Fibroblast of villous mesenchyme (primary cell): ENCODE measurements around the gene CARD18. TPM values are rescaled to one million over a fixed set of nuclear protein-coding genes. Genes with fewer than 3 reads are reported as not detected.

Experiments
- DNase-seq: peaks from one replicate; pipeline ENCODE4 v3.0.0-alpha.2; 2010; ENCODE audit warnings: low read depth
- H3K4me3 ChIP-seq: 2 replicates; pipeline ENCODE4 v1.5.1; 2011; ENCODE audit warnings: low read depth, mild to moderate bottlenecking, low read length
- CTCF ChIP-seq: IDR thresholded peaks from 2 replicates; pipeline ENCODE4 v1.5.1; 2012; ENCODE audit warnings: low read depth, mild to moderate bottlenecking, low read length; ENCODE audit not compliant: insufficient read depth
- total RNA-seq: library from RNA; depleted of rRNA; stranded (reverse); fragments of >200 nt; gene quantifications from 2 replicates; pipeline ENCODE4 v1.2.3, GENCODE V29; 2012

Gene CARD18, protein sequence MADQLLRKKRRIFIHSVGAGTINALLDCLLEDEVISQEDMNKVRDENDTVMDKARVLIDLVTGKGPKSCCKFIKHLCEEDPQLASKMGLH
- under 0.01 and 2.9 TPM in 2 replicates for total RNA-seq

GRCh38 chr11:105139669-105140068, at the start of gene CARD18:
Gene CARD18 (minus strand): TSS chr11:105139769. CDS start chr11:105139726, 43 bp downstream.
- H3K4me3 ChIP-seq: no peak within 1 kb of the TSS
- no peak for TF ChIP-seq CTCF

DNA sequence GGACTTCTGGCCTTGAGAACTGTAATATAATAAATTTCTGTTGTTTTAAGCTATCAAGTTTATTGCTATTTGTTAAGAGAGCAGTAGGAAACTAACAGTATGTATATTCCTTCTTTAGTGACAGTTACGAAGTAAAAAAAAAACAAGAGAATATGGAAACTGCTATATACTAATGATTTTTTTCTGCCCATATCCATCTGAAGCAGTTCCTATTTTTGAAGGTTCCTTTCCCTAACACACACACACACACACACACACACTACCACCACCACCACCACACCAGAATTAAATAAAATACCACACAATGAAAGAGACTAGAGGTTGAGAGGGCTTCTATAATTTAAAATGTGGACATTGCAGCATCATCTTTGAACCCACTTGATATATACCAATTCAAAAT, 44.4 kb upstream of the CARD18 start:
- TF ChIP-seq CTCF: no peak
- DNase-seq: no peak
- H3K4me3 ChIP-seq: no peak overlapping the region

More at GRCh38 chr11:105139669-105140068, at the start of gene CARD18:
- DNase-seq: no peak

- DNase-seq: no peak
- TF ChIP-seq CTCF: no peak
- H3K4me3 ChIP-seq: no peak overlapping the region
Measured at GRCh38 chr11:105183426-105183825, 43.9 kb upstream of the CARD18 start.

DNA sequence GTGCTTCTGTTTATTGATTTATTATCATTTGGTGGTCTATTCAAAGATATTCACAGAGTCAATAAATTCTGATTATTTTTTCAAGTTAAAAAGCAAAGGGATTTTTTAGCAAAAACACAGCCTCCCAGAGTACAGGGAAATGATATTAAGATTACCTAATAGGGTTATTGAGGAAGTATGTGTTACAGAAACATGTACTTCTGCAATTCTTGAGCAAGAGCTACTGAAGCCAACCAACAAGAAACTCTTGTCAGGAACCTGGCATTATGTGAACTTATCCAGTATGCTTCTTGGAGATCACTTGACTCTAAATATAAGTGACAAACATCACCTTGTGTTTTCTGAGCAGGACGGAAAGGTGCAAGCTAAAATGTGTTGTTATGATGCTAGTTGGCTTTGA, 42.0 kb upstream of the CARD18 start:
- peak; percentile 64 for DNase-seq
- peak overlapping the region; percentile 29 for H3K4me3 ChIP-seq
- no peak for TF ChIP-seq CTCF

DNA sequence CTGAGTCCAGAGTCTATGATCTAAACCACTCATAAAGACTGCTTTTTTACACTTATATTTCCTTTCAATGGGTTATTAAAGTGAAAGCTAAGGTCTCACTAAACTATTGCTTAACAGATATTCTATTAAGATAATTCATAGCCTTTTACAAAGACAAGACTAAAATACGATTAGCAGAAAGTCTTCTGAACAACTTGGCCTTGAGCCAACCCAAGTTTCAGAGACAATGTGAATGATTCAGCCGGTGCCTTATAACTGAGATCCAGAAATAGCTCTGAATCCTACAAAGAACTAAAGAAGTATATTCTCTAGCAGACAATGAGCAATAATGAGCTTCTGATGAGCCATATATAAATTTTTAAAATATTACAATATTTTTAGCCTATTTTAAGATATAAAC, 41.5 kb upstream of the CARD18 start:
- DNase-seq: peak; percentile 46
- no peak for TF ChIP-seq CTCF
- H3K4me3 ChIP-seq: peak overlapping the region; percentile 29

- no peak for DNase-seq
- TF ChIP-seq CTCF: no peak
- H3K4me3 ChIP-seq: no peak overlapping the region
Measured at GRCh38 chr11:105179542-105180278, 40.1 kb upstream of the CARD18 start.

DNA sequence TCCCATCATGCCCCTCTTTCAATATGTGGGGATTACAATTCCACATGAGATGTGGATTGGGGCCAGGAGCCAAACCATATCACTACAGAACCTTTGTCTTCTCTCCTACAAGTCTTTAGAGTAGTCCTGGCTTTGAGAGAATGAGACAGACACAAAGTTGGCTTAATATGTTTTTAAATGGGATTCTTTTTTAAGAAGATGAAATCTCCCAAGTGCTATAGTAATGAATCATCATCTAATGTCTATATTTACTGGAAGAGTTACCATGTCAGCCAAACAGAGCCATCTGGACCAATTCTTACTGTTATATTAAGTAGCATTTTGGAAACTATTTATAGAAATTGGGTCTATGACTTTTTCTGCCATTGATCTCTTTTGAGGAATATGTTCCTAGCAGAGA, 38.1 kb upstream of the CARD18 start:
- H3K4me3 ChIP-seq: no peak overlapping the region
- TF ChIP-seq CTCF: no peak
- peak; percentile 80 for DNase-seq
